ENCODE data around the gene TNFSF8. TPM values are rescaled to one million over a fixed set of nuclear protein-coding genes. Genes with fewer than 3 reads are reported as not detected.

The TNFSF8 gene
- total and polyA plus RNA-seq, 2 donors (not counting 3 experiments of a cell fraction or from before 2014, with no cell fraction given), result not detected

DNA sequence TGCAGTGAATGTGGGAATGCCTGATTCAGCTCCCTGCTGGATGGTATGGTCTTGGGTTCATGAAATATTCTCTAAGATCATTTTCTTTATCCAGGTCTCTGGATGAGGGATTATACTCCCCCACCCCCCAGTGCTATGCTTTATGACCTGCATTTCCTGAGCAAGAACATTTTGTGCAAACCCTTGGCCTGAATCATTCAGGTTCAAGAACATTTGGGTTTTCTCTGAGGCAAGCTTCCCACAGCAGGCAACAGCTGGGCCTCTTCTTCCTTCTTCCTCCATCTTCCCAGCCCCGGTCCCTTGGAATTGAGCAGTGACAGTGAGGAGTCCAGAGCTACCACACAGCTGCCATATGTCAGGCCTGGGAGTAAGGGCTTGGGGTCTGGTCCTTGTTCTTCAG is 65.9 kb downstream of the TNFSF8 start:
- FAIRE-seq (no peak), DNase-seq (ENCODE audit: low read depth, low spot score) (no peak)
- no peaks in the 10 kb centered on the region for H3K36me3 ChIP-seq (ENCODE audit: control insufficient read depth in 2 of 2, extremely low read depth in 1 of 2, insufficient read depth in 2 of 2, low read length in 2 of 2)
- BruUV-seq (replicated peaks), result no TSS peak
- H3K27me3 ChIP-seq (ENCODE audit: control insufficient read depth in 2 of 2, insufficient read depth in 2 of 2, low read length in 2 of 2), result no peaks in the 10 kb centered on the region
- ChIA-PET CTCF (no interaction called here), POLR2A (no interaction called here)
- no peak overlapping the region for H3K9ac ChIP-seq (replicated peaks; ENCODE audit: extremely low read depth, insufficient read depth, low read length)
- H3K9me3 ChIP-seq (replicated peaks; ENCODE audit: control insufficient read depth, insufficient read depth, low read length), result no peaks in the 10 kb centered on the region
- peaks cover 2% of the 10 kb centered on the region for H3K9me1 ChIP-seq (replicated peaks; ENCODE audit: control insufficient read depth, extremely low read depth, insufficient read depth, low read length)
- no peaks in the 10 kb centered on the region for H4K20me1 ChIP-seq (replicated peaks; ENCODE audit: control insufficient read depth, extremely low read depth, insufficient read depth, low read length)
- no peak overlapping the region for H2AFZ ChIP-seq (ENCODE audit: low read depth, low read length)
- no peak overlapping the region for H3K27ac ChIP-seq (ENCODE audit: insufficient read depth, low read depth, low read length)
- intact Hi-C loops (cut with micrococcal nuclease), result no loop called here
- H3K4me1 ChIP-seq (ENCODE audit: control insufficient read depth, extremely low read depth, insufficient read depth, low read length), result no peaks in the 10 kb centered on the region
- no peak overlapping the region for H3K4me3 ChIP-seq (replicated peaks in 1 of 3; ENCODE audit: insufficient read depth in 1 of 3, low read depth in 1 of 3, low read length in 3 of 3)
- dilution Hi-C loops (cut with MboI; ENCODE audit: extremely low pct_ligation_motif_present, low sequenced_read_pairs), result no loop called here
- TF ChIP-seq, protein P1, sequence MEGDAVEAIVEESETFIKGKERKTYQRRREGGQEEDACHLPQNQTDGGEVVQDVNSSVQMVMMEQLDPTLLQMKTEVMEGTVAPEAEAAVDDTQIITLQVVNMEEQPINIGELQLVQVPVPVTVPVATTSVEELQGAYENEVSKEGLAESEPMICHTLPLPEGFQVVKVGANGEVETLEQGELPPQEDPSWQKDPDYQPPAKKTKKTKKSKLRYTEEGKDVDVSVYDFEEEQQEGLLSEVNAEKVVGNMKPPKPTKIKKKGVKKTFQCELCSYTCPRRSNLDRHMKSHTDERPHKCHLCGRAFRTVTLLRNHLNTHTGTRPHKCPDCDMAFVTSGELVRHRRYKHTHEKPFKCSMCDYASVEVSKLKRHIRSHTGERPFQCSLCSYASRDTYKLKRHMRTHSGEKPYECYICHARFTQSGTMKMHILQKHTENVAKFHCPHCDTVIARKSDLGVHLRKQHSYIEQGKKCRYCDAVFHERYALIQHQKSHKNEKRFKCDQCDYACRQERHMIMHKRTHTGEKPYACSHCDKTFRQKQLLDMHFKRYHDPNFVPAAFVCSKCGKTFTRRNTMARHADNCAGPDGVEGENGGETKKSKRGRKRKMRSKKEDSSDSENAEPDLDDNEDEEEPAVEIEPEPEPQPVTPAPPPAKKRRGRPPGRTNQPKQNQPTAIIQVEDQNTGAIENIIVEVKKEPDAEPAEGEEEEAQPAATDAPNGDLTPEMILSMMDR (IDR thresholded peaks at IDR 0.05; ENCODE audit: extremely low read depth in 1 of 2, insufficient read depth in 1 of 2, low read depth in 1 of 2, low read length in 2 of 2), result no peak
- TF ChIP-seq POLR2AphosphoS5 (IDR thresholded peaks at IDR 0.05; ENCODE audit: insufficient read depth, low read depth, low read length) (no peak), GATA2 (IDR thresholded peaks at IDR 0.05; ENCODE audit: insufficient read depth, insufficient read length, low read depth, low read length) (no peak), MYC (IDR thresholded peaks at IDR 0.05; ENCODE audit: low read depth, low read length) (no peak), POLR2A (IDR thresholded peaks at IDR 0.05; ENCODE audit: low read depth, low read length) (no peak), JUN (IDR thresholded peaks at IDR 0.05; ENCODE audit: borderline replicate concordance, insufficient read depth, insufficient read length, low read depth) (no peak), FOS (IDR thresholded peaks at IDR 0.05; ENCODE audit: borderline replicate concordance, insufficient read depth, low read length) (no peak), EZH2 (IDR thresholded peaks at IDR 0.05; ENCODE audit: borderline replicate concordance, low read depth, low read length, severe bottlenecking) (no peak)
- TF ChIP-seq, protein P2, sequence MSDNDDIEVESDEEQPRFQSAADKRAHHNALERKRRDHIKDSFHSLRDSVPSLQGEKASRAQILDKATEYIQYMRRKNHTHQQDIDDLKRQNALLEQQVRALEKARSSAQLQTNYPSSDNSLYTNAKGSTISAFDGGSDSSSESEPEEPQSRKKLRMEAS (IDR thresholded peaks at IDR 0.05; ENCODE audit: insufficient read depth, insufficient read length), result no peak
- H3K79me2 ChIP-seq (ENCODE audit: control insufficient read depth, insufficient read depth, low read length), result no peaks in the 10 kb centered on the region
- H3K4me2 ChIP-seq (ENCODE audit: insufficient read depth, low read length), result no peak overlapping the region
